H1 (cell line): ENCODE results near the gene APH1A. TPM values are rescaled to one million over a fixed set of nuclear protein-coding genes. Genes with fewer than 3 reads are reported as not detected.

Source experiments
- CTCF ChIA-PET: fragments of 300-600 bp; sonication (Branson Sonifier 250); formaldehyde crosslinking; loops from one replicate; lab custom pipeline; 2021; ENCODE audit not compliant: partially characterized antibody; lab: Charles Lee
- POLR2A ChIA-PET: fragments of 300-600 bp; sonication (Branson Sonifier 250); formaldehyde crosslinking; loops from one replicate; lab custom pipeline; 2021; ENCODE audit warnings: inconsistent platforms; ENCODE audit not compliant: partially characterized antibody; lab: Charles Lee
- DNase-seq, 2 experiments: peaks; one replicate each; pipeline versions ENCODE4 v3.0.0 to v3.0.0-alpha.2; 2010 to 2022; ENCODE audit warnings: low spot score in 2 of 2, low read depth in 1 of 2, mixed read lengths in 1 of 2
- FAIRE-seq: peaks from 2 replicates; lab custom pipeline; 2011; peaks lifted over from hg19 to GRCh38; lab: Jason Lieb, UNC
- H2AFZ ChIP-seq: 2 replicates; pipeline ENCODE4 v1.8.1; 2012; ENCODE audit warnings: low read length, inconsistent platforms
- H2AK5ac ChIP-seq: 2 replicates; pipeline ENCODE4 v1.6.1; 2013; ENCODE audit warnings: low read depth, low read length
- H2BK120ac ChIP-seq: replicated peaks from 2 replicates; pipeline ENCODE3; 2013; ENCODE audit warnings: low read depth, low read length, inconsistent platforms
- H2BK12ac ChIP-seq: 2 replicates; pipeline ENCODE4 v1.6.1; 2013; ENCODE audit warnings: low read depth, low read length
- H2BK15ac ChIP-seq: 2 replicates; pipeline ENCODE4 v1.6.1; 2013; ENCODE audit warnings: low read length
- H2BK20ac ChIP-seq: 2 replicates; pipeline ENCODE4 v1.6.1; 2013; ENCODE audit warnings: low read length
- H2BK5ac ChIP-seq: 2 replicates; pipeline ENCODE4 v1.6.1; 2013; ENCODE audit warnings: low read depth, low read length
- H3K14ac ChIP-seq: 2 replicates; pipeline ENCODE4 v1.6.1; 2013; ENCODE audit warnings: inconsistent platforms; ENCODE audit not compliant: insufficient read length
- H3K18ac ChIP-seq: 2 replicates; pipeline ENCODE4 v1.6.1; 2013; ENCODE audit warnings: low read length; ENCODE audit errors: extremely low read depth
- H3K23ac ChIP-seq: 2 replicates; pipeline ENCODE4 v1.6.1; 2013; ENCODE audit warnings: inconsistent platforms; ENCODE audit not compliant: insufficient read length
- H3K23me2 ChIP-seq: 2 replicates; pipeline ENCODE4 v1.6.1; 2013; ENCODE audit warnings: low read depth, low read length
- H3K27ac ChIP-seq: 2 replicates; pipeline ENCODE4 v1.6.1; 2011; ENCODE audit warnings: low read depth, low read length, inconsistent platforms
- H3K27me3 ChIP-seq, 4 experiments: replicated peaks in 1 of 4; 1 replicate in 1 of 4; 2 replicates in 3 of 4; pipeline versions ENCODE4 v1.6.1 to v1.8.1; 2011 to 2013; ENCODE audit warnings: low read length in 3 of 4, mild to moderate bottlenecking in 3 of 4, inconsistent platforms in 2 of 4, mixed read lengths in 2 of 4, moderate library complexity in 1 of 4; ENCODE audit not compliant: control insufficient read depth in 3 of 4, insufficient read depth in 3 of 4; ENCODE audit errors: extremely low read depth in 1 of 4
- H3K36me3 ChIP-seq, 4 experiments: 2 replicates each; pipeline versions ENCODE4 v1.6.1 to v1.8.1; 2011 to 2013; ENCODE audit warnings: mild to moderate bottlenecking in 4 of 4, low read length in 3 of 4, moderate library complexity in 2 of 4, control low read depth in 1 of 4, inconsistent platforms in 1 of 4; ENCODE audit not compliant: insufficient read depth in 4 of 4, control insufficient read depth in 2 of 4
- H3K4ac ChIP-seq: replicated peaks from 2 replicates; pipeline ENCODE3; 2013; ENCODE audit warnings: low read length, low read depth, mixed read lengths, inconsistent platforms; ENCODE audit not compliant: insufficient read length
- H3K4me1 ChIP-seq, 4 experiments: replicated peaks in 1 of 4; 1 replicate in 1 of 4; 2 replicates in 3 of 4; pipeline versions ENCODE4 v1.6.1 to v1.8.1; 2011 to 2013; ENCODE audit warnings: low read length in 3 of 4, inconsistent platforms in 2 of 4, mixed read lengths in 1 of 4; ENCODE audit not compliant: insufficient read depth in 4 of 4, control insufficient read depth in 3 of 4
- H3K4me2 ChIP-seq, 2 experiments: 2 replicates each; pipeline versions ENCODE4 v1.6.1 to v1.8.1; 2011 to 2013; ENCODE audit warnings: low read depth in 2 of 2, low read length in 2 of 2, control low read depth in 1 of 2, inconsistent platforms in 1 of 2, mild to moderate bottlenecking in 1 of 2; ENCODE audit not compliant: insufficient read depth in 1 of 2
- H3K4me3 ChIP-seq, 4 experiments: fragments of 200-600, 300-600 bp in 1 of 4; sonication (generic), shearing (Covaris generic), sonication (Bioruptor Twin) in 1 of 4; 2 replicates each; pipeline versions ENCODE4 v1.5.1 to v1.8.1; 2011 to 2016; ENCODE audit warnings: low read length in 4 of 4, low read depth in 3 of 4, control low read depth in 2 of 4, inconsistent platforms in 2 of 4, mild to moderate bottlenecking in 2 of 4, mixed read lengths in 1 of 4, moderate library complexity in 1 of 4; ENCODE audit not compliant: insufficient read depth in 2 of 4; ENCODE audit errors: extremely low read depth in 1 of 4
- H3K56ac ChIP-seq: replicated peaks from 2 replicates; pipeline ENCODE3; 2013; ENCODE audit warnings: low read depth, mild to moderate bottlenecking, mixed read lengths, low read length, inconsistent platforms; ENCODE audit not compliant: insufficient read length
- H3K79me1 ChIP-seq: 2 replicates; pipeline ENCODE4 v1.6.1; 2013; ENCODE audit warnings: low read depth, low read length, control low read depth
- H3K79me2 ChIP-seq, 2 experiments: 2 replicates each; pipeline versions ENCODE4 v1.6.1 to v1.8.1; 2012 to 2013; ENCODE audit warnings: low read length in 2 of 2, mild to moderate bottlenecking in 2 of 2, inconsistent platforms in 1 of 2; ENCODE audit not compliant: insufficient read depth in 2 of 2, control insufficient read depth in 1 of 2
- H3K9ac ChIP-seq, 4 experiments: replicated peaks in 1 of 4; 1 replicate in 1 of 4; 2 replicates in 3 of 4; pipeline versions ENCODE4 v1.6.1 to v1.8.1; 2011 to 2013; ENCODE audit warnings: low read depth in 3 of 4, low read length in 3 of 4, control low read depth in 2 of 4, mild to moderate bottlenecking in 2 of 4, moderate library complexity in 2 of 4, inconsistent platforms in 1 of 4; ENCODE audit errors: extremely low read depth in 1 of 4
- H3K9me3 ChIP-seq, 2 experiments: 2 replicates each; pipeline versions ENCODE4 v1.6.1 to v1.8.1; 2012 to 2013; ENCODE audit warnings: mild to moderate bottlenecking in 2 of 2, moderate library complexity in 2 of 2, control low read depth in 1 of 2, inconsistent platforms in 1 of 2, low read depth in 1 of 2, low read length in 1 of 2, mixed read lengths in 1 of 2; ENCODE audit not compliant: insufficient read depth in 2 of 2
- H4K20me1 ChIP-seq, 2 experiments: replicated peaks in 1 of 2; 2 replicates each; pipeline versions ENCODE3 to v1.8.1; 2011 to 2013; ENCODE audit warnings: inconsistent platforms in 2 of 2, low read length in 2 of 2, mild to moderate bottlenecking in 1 of 2; ENCODE audit not compliant: insufficient read depth in 2 of 2, control insufficient read depth in 1 of 2
- H4K5ac ChIP-seq: 2 replicates; pipeline ENCODE4 v1.6.1; 2013; ENCODE audit warnings: low read length, low read depth, mixed read lengths, inconsistent platforms; ENCODE audit not compliant: insufficient read length
- H4K8ac ChIP-seq: 2 replicates; pipeline ENCODE4 v1.8.0; 2013; ENCODE audit warnings: mild to moderate bottlenecking, moderate library complexity, low read length, inconsistent platforms; ENCODE audit not compliant: insufficient read depth; ENCODE audit errors: extremely low read depth
- H4K91ac ChIP-seq: replicated peaks from 2 replicates; pipeline ENCODE3; 2013; ENCODE audit warnings: low read length, mixed read lengths, inconsistent platforms; ENCODE audit not compliant: insufficient read length
- CREB1 ChIP-seq: IDR thresholded peaks from 2 replicates; pipeline ENCODE4 v1.6.1; 2012; ENCODE audit warnings: inconsistent platforms
- POLR2A ChIP-seq, 2 experiments: IDR thresholded peaks; 1 replicate in 1 of 2; 2 replicates in 1 of 2; pipeline ENCODE4 v1.6.1; 2011; ENCODE audit warnings: low read depth in 2 of 2, low read length in 2 of 2, mild to moderate bottlenecking in 2 of 2; ENCODE audit errors: control extremely low read depth in 1 of 2
- POLR2AphosphoS5 ChIP-seq: IDR thresholded peaks from 2 replicates; pipeline ENCODE4 v1.6.1; 2011; ENCODE audit warnings: low read depth, low read length
- SP2 ChIP-seq: IDR thresholded peaks from 2 replicates; pipeline ENCODE4 v1.6.1; 2012; ENCODE audit warnings: mild to moderate bottlenecking, low read length, inconsistent platforms
- WGBS, 2 experiments: shearing (Covaris generic) in 1 of 2; methylation state at CpG; one replicate each; pipeline versions ENCODE4 v1.1.6 to v1.1.7; 2013 to 2015; ENCODE audit warnings: low lambda C conversion rate in 2 of 2, mixed read lengths in 2 of 2, inconsistent platforms in 1 of 2, low coverage in 1 of 2, missing lambda C conversion rate in 1 of 2; ENCODE audit not compliant: insufficient replicate concordance in 2 of 2, insufficient coverage in 1 of 2, insufficient read length in 1 of 2; ENCODE audit errors: extremely low coverage in 1 of 2, missing lambda C conversion rate in 1 of 2; 5-methylcytosine and 5-hydroxymethylcytosine counted together
- polyA plus RNA-seq, 7 experiments: library from polyadenylated mRNA; depleted of rRNA in 3 of 7; stranded (reverse) in 5 of 7; unstranded in 2 of 7; fragments of >200 nt in 5 of 7; fragments of 200-250 nt in 2 of 7; gene quantifications; 1 replicate in 5 of 7; 2 replicates in 1 of 7; 4 replicates in 1 of 7; pipeline versions ENCODE4 v1.2.1 to v1.2.3, GENCODE V29; 2011 to 2013; ENCODE audit warnings: missing spikeins in 2 of 7, mixed read lengths in 2 of 7
- total RNA-seq: library from RNA; stranded (reverse); fragmentation: NEBNext Ultra II Directional; extraction: Animal tissue kit (Norgen Biotek cat#: 25700); gene quantifications from 2 replicates; pipeline ENCODE4 v1.2.1, GENCODE V29; 2021

The APH1A gene
- total and polyA plus RNA-seq, 2 of the 8 experiments (the other 6 are each of a cell fraction or from before 2014, with no cell fraction given), result 111 to 183 TPM

- Histone ChIP-seq H2BK120ac (no peak overlapping the region), H3K56ac (no peak overlapping the region), H3K18ac (no peak overlapping the region), H3K4me1 (peaks cover 5 to 14% (median 6%) of the 10 kb centered on the region in 4 experiments; a peak in 5 of 7 replicates), H3K9me3 (no peaks in the 10 kb centered on the region), H3K27ac (peak overlapping the region; percentile 74), H4K91ac (no peak overlapping the region), H3K23ac (no peak overlapping the region), H3K79me1 (no peaks in the 10 kb centered on the region), H4K5ac (no peak overlapping the region), H2AFZ (no peak overlapping the region), H3K4ac (no peak overlapping the region), H2BK5ac (peak overlapping the region; percentile 79; the same call in 1 of the 2 replicates), H3K14ac (no peak overlapping the region), H3K9ac (peak overlapping the region in 1 of 4 experiments; percentile 13; a peak in 2 of 7 replicates), H3K4me3 (peak overlapping the region in 1 of 4 experiments; percentile 40; a peak in 2 of 8 replicates), H3K27me3 (no peaks in the 10 kb centered on the region), H4K8ac (no peak overlapping the region), H3K23me2 (no peaks in the 10 kb centered on the region), H2BK15ac (no peak overlapping the region), H2AK5ac (no peak overlapping the region), H2BK12ac (peak overlapping the region; percentile 78; the same call in 1 of the 2 replicates), H3K79me2 (peaks cover 0 to 25% of the 10 kb centered on the region in 2 experiments; a peak in 2 of 4 replicates), H3K36me3 (peaks cover under 1 to 61% (median 26%) of the 10 kb centered on the region in 4 experiments; a peak in 7 of 8 replicates), H2BK20ac (peak overlapping the region; percentile 44; the same call in 1 of the 2 replicates), H4K20me1 (peaks cover 0 to 2% of the 10 kb centered on the region in 2 experiments), H3K4me2 (peak overlapping the region; percentile 56 to 78)
- no peak for FAIRE-seq
- no peak for DNase-seq
- TF ChIP-seq SP2 (no peak), POLR2AphosphoS5 (peak; percentile 69), CREB1 (peak; percentile 39; the same call in 1 of the 2 replicates), POLR2A (IDR thresholded peaks at IDR 0.05; ENCODE audit: control extremely low read depth in 1 of 2, low read depth in 2 of 2, low read length in 2 of 2) (peak in 1 of 2 experiments; percentile 56; a peak in 1 of 3 replicates)
- ChIA-PET POLR2A (interaction anchor here (0.6 to 3.6 kb wide), 13 partner anchors 11 to 61 kb away, joined by 3 to 33 read pairs (median 7); partner anchors contain the start of genes APH1A, C1orf54, CA14 and CIART), CTCF (interaction anchor here (2.2 kb wide), 1 partner anchor 46 kb away, joined by 9 read pairs; no protein-coding TSS in a partner anchor)
- 79% methylated on average over 6 of the region's 6 CpGs; no CpG with 5 or more reads in 1 of the 2 experiments for WGBS, 2 experiments
Observed at GRCh38 chr1:150302338-150302737, 33.5 kb upstream of the APH1A start.
